H9 (cell line): ENCODE results near the gene NRXN3. TPM values are rescaled to one million over a fixed set of nuclear protein-coding genes. Genes with fewer than 3 reads are reported as not detected.

Experiments used
- DNase-seq: peaks from one replicate; pipeline ENCODE4 v3.0.0-alpha.2; 2017
- H2AFZ ChIP-seq: one replicate; pipeline ENCODE4 v1.6.1; 2013; ENCODE audit warnings: mild to moderate bottlenecking, low read length, control low read depth, moderate library complexity
- H2AK5ac ChIP-seq: 2 replicates; pipeline ENCODE4 v1.6.1; 2013; ENCODE audit warnings: low read length, control low read depth, mixed read lengths; ENCODE audit not compliant: insufficient read length
- H2BK120ac ChIP-seq: one replicate; pipeline ENCODE4 v1.6.1; 2013; ENCODE audit warnings: low read depth, mild to moderate bottlenecking, low read length, control low read depth, inconsistent platforms; ENCODE audit not compliant: poor library complexity, severe bottlenecking
- H2BK12ac ChIP-seq: 2 replicates; pipeline ENCODE4 v1.6.1; 2013; ENCODE audit warnings: low read length, control low read depth, mixed read lengths, low read depth; ENCODE audit not compliant: insufficient read length
- H2BK15ac ChIP-seq: 2 replicates; pipeline ENCODE4 v1.6.1; 2013; ENCODE audit warnings: low read depth, low read length, control low read depth
- H2BK20ac ChIP-seq: one replicate; pipeline ENCODE4 v1.6.1; 2013; ENCODE audit warnings: low read depth, mild to moderate bottlenecking, low read length, control low read depth, inconsistent platforms; ENCODE audit not compliant: poor library complexity, severe bottlenecking
- H2BK5ac ChIP-seq: 2 replicates; pipeline ENCODE4 v1.6.1; 2013; ENCODE audit warnings: low read length, control low read depth, mixed read lengths; ENCODE audit not compliant: insufficient read length
- H3K14ac ChIP-seq: 2 replicates; pipeline ENCODE4 v1.6.1; 2013; ENCODE audit warnings: low read length, control low read depth; ENCODE audit not compliant: insufficient read depth
- H3K18ac ChIP-seq: 2 replicates; pipeline ENCODE4 v1.6.1; 2013; ENCODE audit warnings: low read depth, mild to moderate bottlenecking, mixed read lengths, low read length, control low read depth; ENCODE audit not compliant: insufficient read length
- H3K23ac ChIP-seq: 2 replicates; pipeline ENCODE4 v1.6.1; 2013; ENCODE audit warnings: low read length, control low read depth, mixed read lengths, low read depth; ENCODE audit not compliant: insufficient read length
- H3K23me2 ChIP-seq: 2 replicates; pipeline ENCODE4 v1.6.1; 2013; ENCODE audit warnings: low read depth, mild to moderate bottlenecking, mixed read lengths, low read length, control low read depth; ENCODE audit not compliant: insufficient read length, poor library complexity, severe bottlenecking
- H3K27ac ChIP-seq: 2 replicates; pipeline ENCODE4 v1.5.1; 2013; ENCODE audit warnings: low read length, control low read depth, mixed read lengths, low read depth; ENCODE audit not compliant: insufficient read length
- H3K27me3 ChIP-seq: 2 replicates; pipeline ENCODE4 v1.6.1; 2013; ENCODE audit warnings: low read length, control low read depth, inconsistent platforms; ENCODE audit not compliant: insufficient read depth
- H3K4ac ChIP-seq: 2 replicates; pipeline ENCODE4 v1.6.1; 2013; ENCODE audit warnings: low read depth, mild to moderate bottlenecking, control low read depth, inconsistent platforms, low read length, moderate library complexity
- H3K4me1 ChIP-seq: 2 replicates; pipeline ENCODE4 v1.6.1; 2013; ENCODE audit warnings: low read length, control low read depth, inconsistent platforms; ENCODE audit not compliant: insufficient read depth
- H3K4me2 ChIP-seq: 2 replicates; pipeline ENCODE4 v1.6.1; 2013; ENCODE audit warnings: low read length, control low read depth, mixed read lengths; ENCODE audit not compliant: insufficient read length, insufficient read depth
- H3K56ac ChIP-seq: 2 replicates; pipeline ENCODE4 v1.6.1; 2013; ENCODE audit warnings: low read depth, mild to moderate bottlenecking, mixed read lengths, low read length, control low read depth; ENCODE audit not compliant: insufficient read length
- H3K79me1 ChIP-seq: 2 replicates; pipeline ENCODE4 v1.6.1; 2013; ENCODE audit warnings: low read depth, mild to moderate bottlenecking, moderate library complexity, low read length, control low read depth, inconsistent platforms; ENCODE audit not compliant: insufficient read depth, poor library complexity, severe bottlenecking
- H3K79me2 ChIP-seq: 2 replicates; pipeline ENCODE4 v1.6.1; 2013; ENCODE audit warnings: low read length, control low read depth, inconsistent platforms; ENCODE audit not compliant: insufficient read depth
- H3K9ac ChIP-seq: 2 replicates; pipeline ENCODE4 v1.6.1; 2013; ENCODE audit warnings: low read length, control low read depth, mixed read lengths; ENCODE audit not compliant: insufficient read length; ENCODE audit errors: extremely low read depth
- H3K9me3 ChIP-seq: one replicate; pipeline ENCODE4 v1.6.1; 2013; ENCODE audit warnings: low read depth, low read length, inconsistent platforms; ENCODE audit not compliant: control insufficient read depth
- H3T11ph ChIP-seq: one replicate; pipeline ENCODE4 v1.6.1; 2013; ENCODE audit warnings: mild to moderate bottlenecking, low read length, control low read depth, inconsistent platforms
- H4K20me1 ChIP-seq: one replicate; pipeline ENCODE4 v1.6.1; 2013; ENCODE audit not compliant: control insufficient read depth, insufficient read length, insufficient read depth
- H4K5ac ChIP-seq: 2 replicates; pipeline ENCODE4 v1.6.1; 2013; ENCODE audit warnings: low read depth, mild to moderate bottlenecking, mixed read lengths, low read length, control low read depth; ENCODE audit not compliant: insufficient read length
- H4K8ac ChIP-seq: replicated peaks from 2 replicates; pipeline ENCODE4 v1.6.1; 2013; ENCODE audit warnings: low read length, control low read depth, mixed read lengths, low read depth; ENCODE audit not compliant: insufficient read length
- H4K91ac ChIP-seq: 2 replicates; pipeline ENCODE4 v1.6.1; 2013; ENCODE audit warnings: low read depth, mild to moderate bottlenecking, moderate library complexity, mixed read lengths, low read length, control low read depth; ENCODE audit not compliant: insufficient read length
- H3K27ac Mint-ChIP-seq, 3 experiments: 2 replicates in 2 of 3; 3 replicates in 1 of 3; pipeline ENCODE4 v1.8.0; 2020 to 2021; ENCODE audit warnings: mixed read lengths in 3 of 3, mild to moderate bottlenecking in 1 of 3, moderate library complexity in 1 of 3
- H3K27me3 Mint-ChIP-seq: 2 replicates; pipeline ENCODE4 v1.8.0; 2021; ENCODE audit warnings: low read depth, mild to moderate bottlenecking, moderate library complexity, mixed read lengths
- H3K36me3 Mint-ChIP-seq, 3 experiments: 2 replicates in 2 of 3; 3 replicates in 1 of 3; pipeline ENCODE4 v1.8.0; 2020 to 2021; ENCODE audit warnings: low read depth in 3 of 3, mixed read lengths in 3 of 3; ENCODE audit not compliant: insufficient read depth in 1 of 3
- H3K4me1 Mint-ChIP-seq, 2 experiments: 2 replicates each; pipeline ENCODE4 v1.8.0; 2020; ENCODE audit warnings: mixed read lengths in 2 of 2
- H3K4me3 Mint-ChIP-seq, 2 experiments: 2 replicates in 1 of 2; 3 replicates in 1 of 2; pipeline ENCODE4 v1.8.0; 2020 to 2021; ENCODE audit warnings: mild to moderate bottlenecking in 2 of 2, mixed read lengths in 2 of 2, moderate library complexity in 1 of 2
- H3K9me3 Mint-ChIP-seq, 2 experiments: 2 replicates in 1 of 2; 3 replicates in 1 of 2; pipeline ENCODE4 v1.8.0; 2020; ENCODE audit warnings: mild to moderate bottlenecking in 2 of 2, mixed read lengths in 2 of 2, moderate library complexity in 1 of 2
- total RNA-seq: library from RNA; stranded (reverse); gene quantifications from 2 replicates; pipeline ENCODE4 v1.2.1, GENCODE V29; 2021
- TF ChIP-seq, protein P1 (sequence below): fragments of 200-600 bp; sonication (generic); conservative IDR thresholded peaks from 3 replicates; pipeline ENCODE4 v1.8.0; 2021; ENCODE audit warnings: antibody characterized with exemption, mild to moderate bottlenecking

The NRXN3 gene
- total RNA-seq, 1 experiment from 2014 or later = 1.8 TPM

DNA sequence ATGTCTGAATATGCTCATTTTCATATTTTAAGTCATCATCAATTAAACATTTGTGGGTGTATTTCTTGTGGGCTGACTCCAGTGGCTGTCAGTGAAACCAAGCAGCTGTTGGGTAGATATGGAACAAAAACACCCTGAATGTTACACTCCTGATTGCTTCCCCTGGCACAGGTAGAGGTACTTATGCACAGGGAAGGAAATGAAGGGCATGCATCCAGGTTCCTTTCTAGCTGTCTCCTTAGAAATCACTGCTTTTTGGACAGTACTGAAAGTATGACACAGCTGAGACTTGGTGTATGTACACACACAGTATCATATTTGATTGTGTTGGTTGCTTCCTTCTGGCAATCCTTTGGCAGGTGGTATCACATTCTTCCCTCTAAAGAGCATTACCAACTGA is 1034.4 kb downstream of the NRXN3 start:
- no peak overlapping the region for H2AK5ac ChIP-seq
- no peaks in the 10 kb centered on the region for H4K20me1 ChIP-seq
- H3K79me2 ChIP-seq = no peaks in the 10 kb centered on the region
- no peak overlapping the region for H2AFZ ChIP-seq
- TF ChIP-seq, protein P1, sequence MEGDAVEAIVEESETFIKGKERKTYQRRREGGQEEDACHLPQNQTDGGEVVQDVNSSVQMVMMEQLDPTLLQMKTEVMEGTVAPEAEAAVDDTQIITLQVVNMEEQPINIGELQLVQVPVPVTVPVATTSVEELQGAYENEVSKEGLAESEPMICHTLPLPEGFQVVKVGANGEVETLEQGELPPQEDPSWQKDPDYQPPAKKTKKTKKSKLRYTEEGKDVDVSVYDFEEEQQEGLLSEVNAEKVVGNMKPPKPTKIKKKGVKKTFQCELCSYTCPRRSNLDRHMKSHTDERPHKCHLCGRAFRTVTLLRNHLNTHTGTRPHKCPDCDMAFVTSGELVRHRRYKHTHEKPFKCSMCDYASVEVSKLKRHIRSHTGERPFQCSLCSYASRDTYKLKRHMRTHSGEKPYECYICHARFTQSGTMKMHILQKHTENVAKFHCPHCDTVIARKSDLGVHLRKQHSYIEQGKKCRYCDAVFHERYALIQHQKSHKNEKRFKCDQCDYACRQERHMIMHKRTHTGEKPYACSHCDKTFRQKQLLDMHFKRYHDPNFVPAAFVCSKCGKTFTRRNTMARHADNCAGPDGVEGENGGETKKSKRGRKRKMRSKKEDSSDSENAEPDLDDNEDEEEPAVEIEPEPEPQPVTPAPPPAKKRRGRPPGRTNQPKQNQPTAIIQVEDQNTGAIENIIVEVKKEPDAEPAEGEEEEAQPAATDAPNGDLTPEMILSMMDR = no peak
- Mint-ChIP-seq H3K4me1 (peaks cover 6 to 11% of the 10 kb centered on the region in 2 experiments), H3K27me3 (no peaks in the 10 kb centered on the region), H3K4me3 (no peak overlapping the region), H3K27ac (no peak overlapping the region), H3K36me3 (no peaks in the 10 kb centered on the region), H3K9me3 (no peaks in the 10 kb centered on the region)
- no peak overlapping the region for H3K4me2 ChIP-seq
- H3K79me1 ChIP-seq = no peaks in the 10 kb centered on the region
- no peak overlapping the region for H3K56ac ChIP-seq
- no peak for DNase-seq
- no peak overlapping the region for H3K23ac ChIP-seq
- no peak overlapping the region for H4K91ac ChIP-seq
- H4K8ac ChIP-seq = no peak overlapping the region
- no peak overlapping the region for H3K18ac ChIP-seq
- H3K27ac ChIP-seq = no peak overlapping the region
- no peak overlapping the region for H3K9ac ChIP-seq
- H2BK12ac ChIP-seq = no peak overlapping the region
- no peaks in the 10 kb centered on the region for H3K9me3 ChIP-seq
- H3K14ac ChIP-seq = no peak overlapping the region
- no peak overlapping the region for H4K5ac ChIP-seq
- no peak overlapping the region for H2BK5ac ChIP-seq
- H3K4ac ChIP-seq = no peak overlapping the region
- no peak overlapping the region for H3T11ph ChIP-seq
- H3K23me2 ChIP-seq = no peaks in the 10 kb centered on the region
- H2BK120ac ChIP-seq = no peak overlapping the region
- H3K27me3 ChIP-seq = no peaks in the 10 kb centered on the region
- H2BK15ac ChIP-seq = no peak overlapping the region
- H2BK20ac ChIP-seq = no peak overlapping the region
- H3K4me1 ChIP-seq = no peaks in the 10 kb centered on the region
